Heart left ventricle (tissue), 11 donors: ENCODE results near the gene TMF1. TPM values are rescaled to one million over a fixed set of nuclear protein-coding genes. Genes with fewer than 3 reads are reported as not detected.

Source experiments
- microRNA counts, 2 donors: library from miRNA; unstranded; fragments of <30 nt; microRNA quantifications; one replicate each; lab custom pipeline; 2016
- microRNA-seq, 4 donors: library from miRNA; unstranded; fragments of <30 nt; microRNA quantifications; one replicate each; pipeline versions ENCODE4 to v1.2.0, GENCODE V29; 2017 to 2020
- polyA plus RNA-seq, 2 donors: library from polyadenylated mRNA; stranded (reverse); fragments of 200-250 nt; gene quantifications; one replicate each; pipeline ENCODE4 v1.2.3, GENCODE V29; 2013
- total RNA-seq, 9 donors: library from RNA; depleted of rRNA in 2 of 9; stranded (reverse); fragments of >200 nt in 2 of 9; fragmentation: NEBNext Ultra II Directional in 3 of 9; extraction: Animal tissue kit (Norgen Biotek cat#: 25700) in 3 of 9; gene quantifications; one replicate each; pipeline versions ENCODE4 v1.1.0 to v1.2.4, GENCODE V29; 2016 to 2023
- donor health status: ischemic (EF 13 %, LVEDD 7.1; RV severe dilation, severe dysfunction).
- donor health status: healthy with polysubstance abuse.
- donor health status: DM: no; HTN: yes; CAD: no.
- donor health status: DM: no; HTN: no; CAD: no.
- donor health status: ischemic (EF 25% LVEDD 5.7; RV mildly dilated, moderate dysfunction).
- donor health status: healthy.
- donor health status: DM: yes; HTN: yes; CAD: no.
- donor health status: PGD.
- donor health status: nonischemic (EF 23%, LVEDD 6.1; RV moderate dilation, normal function).

Gene TMF1
- total and polyA plus RNA-seq, 11 donors: 4.0 to 23.4 (median 19.2) TPM

MicroRNA genes within 50 kb of the gene (microRNA counts, 767-probe panel; counts per million panel counts)
- microRNA hsa-miR-3136-5p (lab: Ali Mortazavi, UCI): 1,280 to 1,614 counts per million in 2 donors

Small RNA genes within 50 kb of the gene (microRNA-seq; reads per million reads assigned to microRNA genes)
- gene MIR3136: 0 to 0.41 (median 0.06) reads per million in 4 donors

Other genes with a start within 250 kb of the TMF1 start
- gene TAFA4, start 119.8 kb downstream of the TMF1 start, total RNA-seq: not detected
- gene TAFA4, start 119.8 kb downstream of the TMF1 start, polyA plus RNA-seq: not detected
- 10 to 100 TPM; 21.5 to 53.1 (median 34.5) TPM for gene EOGT, start 38.6 kb downstream of the TMF1 start, total RNA-seq
- gene EOGT, start 38.6 kb downstream of the TMF1 start, polyA plus RNA-seq: 10 to 100 TPM; 13.4 to 20.9 TPM
- gene UBA3, start 28.0 kb upstream of the TMF1 start, total RNA-seq: 100 to 1,000 TPM in 2 of 9 donors, 10 to 100 TPM in 7; 70.9 to 117 (median 79.4) TPM
- gene UBA3, start 28.0 kb upstream of the TMF1 start, polyA plus RNA-seq: 10 to 100 TPM; 45.1 to 57.7 TPM
- gene ARL6IP5, start 32.6 kb upstream of the TMF1 start, total RNA-seq: 100 to 1,000 TPM; 164 to 231 (median 197) TPM
- gene ARL6IP5, start 32.6 kb upstream of the TMF1 start, polyA plus RNA-seq: 100 to 1,000 TPM; 245 to 256 TPM
- 100 to 1,000 TPM in 8 of 9 donors, 10 to 100 TPM in 1; 95.9 to 233 (median 159) TPM for gene LMOD3, start 70.3 kb upstream of the TMF1 start, total RNA-seq
- 10 to 100 TPM; 38.6 to 99.8 TPM for gene LMOD3, start 70.3 kb upstream of the TMF1 start, polyA plus RNA-seq